Measurements from ENCODE around the gene DCTPP1.

DCTPP1 gene

GRCh38 chr16:30382111-30382881, 47.5 kb downstream of the DCTPP1 start, which contains the start of gene SEPTIN1:
Gene SEPTIN1, minus strand, starts transcription at chr16:30382561. Its CDS starts 19 bp downstream, at chr16:30382542.
- peak; percentile 56 to 72 for DNase-seq (ENCODE audit: low read depth in 1 of 2, low spot score in 1 of 2)

- DNase-seq (ENCODE audit: low read depth in 1 of 2, low spot score in 1 of 2) = no peak
These were observed 48.4 kb downstream of the DCTPP1 start for GRCh38 chr16:30381291-30382041.

- DNase-seq (ENCODE audit: low read depth in 1 of 2, low spot score in 1 of 2) = no peak
These were observed 49.0 kb downstream of the DCTPP1 start for GRCh38 chr16:30380803-30381208.

GRCh38 chr16:30380072-30380802, 49.6 kb downstream of the DCTPP1 start:
- DNase-seq (ENCODE audit: low read depth in 1 of 2, low spot score in 1 of 2) = no peak

- no peak for DNase-seq (ENCODE audit: low read depth in 1 of 2, low spot score in 1 of 2)
These were observed 50.6 kb downstream of the DCTPP1 start for GRCh38 chr16:30379158-30379783.

- peak; percentile 97 to 99 for DNase-seq (ENCODE audit: low read depth in 1 of 2, low spot score in 1 of 2)
These were observed 51.3 kb downstream of the DCTPP1 start for GRCh38 chr16:30378236-30379157.

- DNase-seq (ENCODE audit: low read depth in 1 of 2, low spot score in 1 of 2) = peak; percentile 67 to 81
These were observed 52.0 kb downstream of the DCTPP1 start for GRCh38 chr16:30377812-30378235.

GRCh38 chr16:30377050-30377811, 52.6 kb downstream of the DCTPP1 start:
- DNase-seq (ENCODE audit: low read depth in 1 of 2, low spot score in 1 of 2) = no peak

GRCh38 chr16:30376461-30376902, 53.3 kb downstream of the DCTPP1 start:
- DNase-seq (ENCODE audit: low read depth in 1 of 2, low spot score in 1 of 2) = no peak

- DNase-seq (ENCODE audit: low read depth in 1 of 2, low spot score in 1 of 2) = no peak
These were observed 54.0 kb downstream of the DCTPP1 start for GRCh38 chr16:30375864-30376263.

GRCh38 chr16:30374538-30374937, 55.3 kb downstream of the DCTPP1 start, which contains the start of gene MYL11:
Gene MYL11, plus strand, starts transcription at chr16:30374802. Its CDS starts 56 bp downstream, at chr16:30374858.
- no peak for DNase-seq (ENCODE audit: low read depth in 1 of 2, low spot score in 1 of 2)
